HepG2 (cell line): ENCODE results near the gene NR2F6. TPM values are rescaled to one million over a fixed set of nuclear protein-coding genes. Genes with fewer than 3 reads are reported as not detected.
A peak's percentile ranks its signal among the peaks of the same experiment; 100 is the strongest.

Source experiments
- GATAD1 ChIP-seq: IDR thresholded peaks from 2 replicates; pipeline ENCODE4 v1.6.1; 2016; ENCODE audit warnings: missing genetic modification reagents, missing compliant biosample characterization
- HMG20B ChIP-seq: conservative IDR thresholded peaks from 2 replicates; pipeline ENCODE4 v1.6.1; 2016; ENCODE audit warnings: missing genetic modification reagents, missing compliant biosample characterization
- IKZF4 ChIP-seq: sonication (generic); formaldehyde crosslinking; IDR thresholded peaks from 2 replicates; pipeline ENCODE4 v1.5.1; 2020; ENCODE audit warnings: borderline replicate concordance, mild to moderate bottlenecking, low read depth, missing genetic modification reagents; ENCODE audit errors: not compliant biosample characterization
- JDP2 ChIP-seq: sonication (generic); formaldehyde crosslinking; IDR thresholded peaks from 2 replicates; pipeline ENCODE4 v1.8.1; 2022; ENCODE audit warnings: missing genetic modification reagents, borderline replicate concordance
- KLF16 ChIP-seq, 2 experiments: sonication (generic) in 1 of 2; formaldehyde crosslinking in 1 of 2; IDR thresholded peaks; 2 replicates each; pipeline versions ENCODE4 v1.6.1 to v1.8.0; 2016 to 2023; ENCODE audit warnings: missing genetic modification reagents in 2 of 2, missing compliant biosample characterization in 1 of 2
- MAFF ChIP-seq: IDR thresholded peaks from 2 replicates; pipeline ENCODE4 v1.6.1; 2011; ENCODE audit warnings: low read depth, low read length, improper control_type of control experiment
- MEIS1 ChIP-seq: sonication (generic); formaldehyde crosslinking; IDR thresholded peaks from 2 replicates; pipeline ENCODE4 v1.9.0; 2021; ENCODE audit warnings: mild to moderate bottlenecking, missing genetic modification reagents, moderate library complexity, borderline replicate concordance
- NFYB ChIP-seq: sonication (generic); formaldehyde crosslinking; IDR thresholded peaks from 2 replicates; pipeline ENCODE4 v1.4.0; 2020; ENCODE audit warnings: missing genetic modification reagents
- PHB2 ChIP-seq: fragments of 450-650 bp; IDR thresholded peaks from 2 replicates; pipeline ENCODE4 v1.6.1; 2018; ENCODE audit not compliant: partially characterized antibody
- PHF5A ChIP-seq: IDR thresholded peaks from one replicate; pipeline ENCODE4 v1.6.1; 2018; ENCODE audit warnings: low read depth, missing genetic modification reagents; ENCODE audit not compliant: unreplicated experiment
- PLRG1 ChIP-seq: fragments of 450-650 bp; conservative IDR thresholded peaks from 2 replicates; pipeline ENCODE4 v1.6.1; 2016
- SUZ12 ChIP-seq: fragments of 150-350 bp; IDR thresholded peaks from 2 replicates; pipeline ENCODE4 v1.6.1; 2014; ENCODE audit warnings: low read depth, low read length
- TCF7 ChIP-seq: sonication (generic); IDR thresholded peaks from 2 replicates; pipeline ENCODE4 v1.6.1; 2016; ENCODE audit warnings: antibody characterized with exemption, low read depth
- TSC22D2 ChIP-seq: sonication (generic); formaldehyde crosslinking; IDR thresholded peaks from 2 replicates; pipeline ENCODE4 v1.5.1; 2020; ENCODE audit warnings: missing genetic modification reagents, mild to moderate bottlenecking, borderline replicate concordance
- U2AF1 ChIP-seq: fragments of 200-400 bp; formaldehyde crosslinking; optimal IDR thresholded peaks from 2 replicates; pipeline ENCODE3; 2017; ENCODE audit warnings: mild to moderate bottlenecking, low read depth, low read length
- ZFX ChIP-seq: sonication (generic); formaldehyde crosslinking; IDR thresholded peaks from 2 replicates; pipeline ENCODE4 v1.4.0; 2020; ENCODE audit warnings: mild to moderate bottlenecking, low read depth, missing genetic modification reagents, moderate library complexity
- ZIK1 ChIP-seq: sonication (generic); formaldehyde crosslinking; IDR thresholded peaks from 2 replicates; pipeline ENCODE4 v1.5.0; 2020; ENCODE audit warnings: mild to moderate bottlenecking, low read depth, missing genetic modification reagents, borderline replicate concordance
- ZNF274 ChIP-seq: sonication (generic); formaldehyde crosslinking; IDR thresholded peaks from 2 replicates; pipeline ENCODE4 v1.5.1; 2020; ENCODE audit warnings: mild to moderate bottlenecking, missing genetic modification reagents
- ZNF292 ChIP-seq: sonication (generic); formaldehyde crosslinking; IDR thresholded peaks from 2 replicates; pipeline ENCODE4 v1.8.1; 2022; ENCODE audit warnings: mild to moderate bottlenecking, low read depth, missing genetic modification reagents, borderline replicate concordance
- ZNF441 ChIP-seq: sonication (generic); formaldehyde crosslinking; IDR thresholded peaks from 2 replicates; pipeline ENCODE4 v1.7.0; 2021; ENCODE audit warnings: missing genetic modification reagents, borderline replicate concordance
- ZNF501 ChIP-seq: sonication (generic); formaldehyde crosslinking; IDR thresholded peaks from 2 replicates; pipeline ENCODE4 v1.5.1; 2020; ENCODE audit warnings: mild to moderate bottlenecking, moderate library complexity, missing genetic modification reagents
- ZNF549 ChIP-seq: sonication (generic); formaldehyde crosslinking; IDR thresholded peaks from 2 replicates; pipeline ENCODE4 v1.5.0; 2020; ENCODE audit warnings: missing genetic modification reagents
- ZNF672 ChIP-seq: sonication (generic); formaldehyde crosslinking; IDR thresholded peaks from 2 replicates; pipeline ENCODE4 v1.8.1; 2022; ENCODE audit warnings: missing genetic modification reagents
- ZNF773 ChIP-seq: sonication (generic); formaldehyde crosslinking; IDR thresholded peaks from 2 replicates; pipeline ENCODE4 v1.4.0; 2020; ENCODE audit warnings: missing genetic modification reagents, borderline replicate concordance
- polyA plus RNA-seq, 8 experiments: library from polyadenylated mRNA; depleted of rRNA in 3 of 8; stranded (reverse) in 7 of 8; unstranded in 1 of 8; fragments of >200 nt; fragmentation: Illumina TruSeq in 4 of 8; extraction: Trizol in 4 of 8; gene quantifications; 2 replicates each; pipeline versions ENCODE4 v1.2.1 to v1.2.3, GENCODE V29; 2011 to 2016; ENCODE audit warnings: low read depth in 4 of 8, missing spikeins in 1 of 8, mixed read lengths in 1 of 8; ENCODE audit not compliant: insufficient read depth in 1 of 8
- total RNA-seq, 5 experiments: library from RNA; depleted of rRNA; stranded (reverse); fragments of >200 nt; fragmentation: Illumina TruSeq; extraction: Trizol; gene quantifications; 2 replicates each; pipeline ENCODE4 v1.2.3, GENCODE V29; 2016; ENCODE audit warnings: low read depth in 1 of 5
- TF ChIP-seq, protein P1 (sequence below): IDR thresholded peaks from 2 replicates; pipeline ENCODE4 v1.6.1; 2016
- TF ChIP-seq, protein P2 (sequence below): sonication (generic); formaldehyde crosslinking; IDR thresholded peaks from 2 replicates; pipeline ENCODE4 v1.9.0; 2021; ENCODE audit warnings: missing genetic modification reagents, mild to moderate bottlenecking, borderline replicate concordance

The NR2F6 gene
- total and polyA plus RNA-seq, 2 of the 13 experiments (the other 11 are each of a cell fraction or from before 2014, with no cell fraction given), result 30.9 to 72.4 TPM

DNA sequence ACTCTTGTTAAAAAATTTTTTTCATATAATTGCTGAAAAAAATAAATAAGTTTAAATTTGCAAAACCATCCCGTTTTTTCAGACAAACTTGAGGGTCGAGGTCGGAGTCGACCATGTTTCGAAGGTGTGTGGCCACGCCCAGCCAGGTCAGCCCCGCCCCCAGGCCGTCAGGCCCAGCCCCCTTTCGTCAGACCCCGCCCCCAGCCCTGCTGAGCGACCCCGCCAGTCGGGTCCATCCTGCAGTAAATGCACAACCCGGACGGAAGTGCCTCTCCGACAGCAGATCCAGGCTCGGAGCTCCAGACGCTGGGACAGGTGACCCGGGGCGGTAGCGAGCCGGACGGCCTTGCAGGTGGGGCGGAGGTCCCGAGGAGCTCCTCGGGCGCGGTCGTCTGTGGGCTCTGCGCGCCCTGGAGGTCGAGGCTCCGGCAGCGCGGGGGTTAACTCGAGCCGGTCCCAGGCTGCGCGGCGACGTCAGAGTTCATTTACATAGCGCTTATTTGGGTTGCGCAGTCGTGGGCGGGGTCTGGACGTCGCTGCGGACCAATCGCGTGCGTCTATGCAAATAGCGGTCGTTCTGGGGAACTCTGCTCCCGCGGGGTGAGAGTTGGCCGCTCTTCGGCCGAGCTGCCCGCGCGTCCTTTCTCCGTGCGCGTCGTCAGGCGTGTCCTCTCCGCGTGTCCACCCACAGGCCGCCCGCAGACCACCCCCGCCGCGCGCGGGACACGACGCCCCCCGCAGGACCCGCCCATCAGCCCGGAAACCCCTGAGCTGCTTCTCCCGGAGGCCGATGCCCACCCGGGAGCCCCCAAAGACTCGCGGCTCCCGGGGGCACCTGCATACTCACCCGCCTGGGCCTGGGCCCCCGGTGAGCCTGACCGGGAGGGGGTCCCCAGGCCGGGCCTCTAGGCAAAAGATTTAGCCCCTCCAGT is 19.5 kb downstream of the NR2F6 start, which contains the start of gene OCEL1 (continued):
- TF ChIP-seq PHF5A (no peak), MEIS1 (CRISPR knock-in tag) (peak; percentile 45; the same call in 1 of the 2 replicates), JDP2 (CRISPR knock-in tag) (no peak), IKZF4 (CRISPR knock-in tag) (no peak), ZIK1 (0 out of 2 replicates have a peak, but pooled peaks have one; percentile 75), TSC22D2 (no peak), ZNF274 (peak; percentile 41; the same call in 1 of the 2 replicates), ZNF441 (CRISPR knock-in tag) (no peak), PLRG1 (no peak), ZFX (CRISPR knock-in tag) (peak; percentile 88), PHB2 (no peak), ZNF501 (CRISPR knock-in tag) (peak; percentile 57), MAFF (no peak), GATAD1 (CRISPR knock-in tag) (peak; percentile 59; the same call in 1 of the 2 replicates), ZNF292 (CRISPR knock-in tag) (no peak), NFYB (peak; percentile 72), ZNF549 (CRISPR knock-in tag) (no peak), ZNF672 (CRISPR knock-in tag) (no peak), HMG20B (CRISPR knock-in tag) (no peak), ZNF773 (CRISPR knock-in tag) (peak; percentile 62; the same call in 1 of the 2 replicates), TCF7 (no peak), U2AF1 (no peak), KLF16 (CRISPR knock-in tag; IDR thresholded peaks at IDR 0.05) (peak in 1 of 2 experiments; percentile 50; a peak in 1 of 4 replicates), SUZ12 (no peak)
- TF ChIP-seq, protein P1, sequence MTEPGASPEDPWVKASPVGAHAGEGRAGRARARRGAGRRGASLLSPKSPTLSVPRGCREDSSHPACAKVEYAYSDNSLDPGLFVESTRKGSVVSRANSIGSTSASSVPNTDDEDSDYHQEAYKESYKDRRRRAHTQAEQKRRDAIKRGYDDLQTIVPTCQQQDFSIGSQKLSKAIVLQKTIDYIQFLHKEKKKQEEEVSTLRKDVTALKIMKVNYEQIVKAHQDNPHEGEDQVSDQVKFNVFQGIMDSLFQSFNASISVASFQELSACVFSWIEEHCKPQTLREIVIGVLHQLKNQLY (CRISPR knock-in tag), result no peak
- TF ChIP-seq, protein P2, sequence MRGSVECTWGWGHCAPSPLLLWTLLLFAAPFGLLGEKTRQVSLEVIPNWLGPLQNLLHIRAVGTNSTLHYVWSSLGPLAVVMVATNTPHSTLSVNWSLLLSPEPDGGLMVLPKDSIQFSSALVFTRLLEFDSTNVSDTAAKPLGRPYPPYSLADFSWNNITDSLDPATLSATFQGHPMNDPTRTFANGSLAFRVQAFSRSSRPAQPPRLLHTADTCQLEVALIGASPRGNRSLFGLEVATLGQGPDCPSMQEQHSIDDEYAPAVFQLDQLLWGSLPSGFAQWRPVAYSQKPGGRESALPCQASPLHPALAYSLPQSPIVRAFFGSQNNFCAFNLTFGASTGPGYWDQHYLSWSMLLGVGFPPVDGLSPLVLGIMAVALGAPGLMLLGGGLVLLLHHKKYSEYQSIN, result no peak
